Liver (tissue), 9 donors: ENCODE results near the gene CLCN7. TPM values are rescaled to one million over a fixed set of nuclear protein-coding genes. Genes with fewer than 3 reads are reported as not detected.

Source experiments
- DNase-seq: peaks from one replicate; pipeline ENCODE4 v3.0.0-alpha.2; 2017; ENCODE audit warnings: low spot score
- H3K27ac ChIP-seq, 2 donors: one replicate each; pipeline ENCODE4 v1.7.0; 2013; ENCODE audit warnings: inconsistent platforms in 2 of 2, low read length in 2 of 2, control low read depth in 1 of 2, low read depth in 1 of 2, mild to moderate bottlenecking in 1 of 2
- H3K27me3 ChIP-seq, 4 donors: one replicate each; pipeline versions ENCODE4 v1.6.1 to v1.7.0; 2013; ENCODE audit warnings: low read length in 3 of 4, inconsistent platforms in 1 of 4, mild to moderate bottlenecking in 1 of 4, moderate library complexity in 1 of 4; ENCODE audit not compliant: control insufficient read depth in 4 of 4, insufficient read depth in 4 of 4
- H3K36me3 ChIP-seq, 4 donors: one replicate each; pipeline versions ENCODE4 v1.6.1 to v1.7.0; 2013; ENCODE audit warnings: low read length in 3 of 4, mild to moderate bottlenecking in 3 of 4, low read depth in 1 of 4, moderate library complexity in 1 of 4; ENCODE audit not compliant: control insufficient read depth in 4 of 4, insufficient read depth in 3 of 4
- H3K4me1 ChIP-seq, 4 donors: one replicate each; pipeline versions ENCODE4 v1.6.1 to v1.7.0; 2013; ENCODE audit warnings: low read length in 3 of 4, mild to moderate bottlenecking in 3 of 4, moderate library complexity in 1 of 4; ENCODE audit not compliant: control insufficient read depth in 4 of 4, insufficient read depth in 4 of 4
- H3K4me3 ChIP-seq, 3 donors: one replicate each; pipeline versions ENCODE4 v1.6.1 to v1.7.0; 2013; ENCODE audit warnings: low read length in 3 of 3, control low read depth in 1 of 3, low read depth in 1 of 3, mild to moderate bottlenecking in 1 of 3
- H3K9ac ChIP-seq, 2 donors: one replicate each; pipeline ENCODE4 v1.7.0; 2013; ENCODE audit warnings: low read length in 2 of 2, mild to moderate bottlenecking in 2 of 2, moderate library complexity in 2 of 2, control low read depth in 1 of 2, low read depth in 1 of 2
- H3K9me3 ChIP-seq, 4 donors: one replicate each; pipeline versions ENCODE4 v1.6.1 to v1.7.0; 2013; ENCODE audit warnings: low read length in 3 of 4; ENCODE audit not compliant: control insufficient read depth in 4 of 4
- EGR1 ChIP-seq, 2 donors: IDR thresholded peaks; 2 replicates each; pipeline ENCODE4 v1.6.1; 2016 to 2018; ENCODE audit warnings: antibody characterized with exemption in 2 of 2, low read depth in 2 of 2
- FOXA1 ChIP-seq: IDR thresholded peaks from 2 replicates; pipeline ENCODE4 v1.6.1; 2016; ENCODE audit warnings: antibody characterized with exemption
- FOXA2 ChIP-seq: IDR thresholded peaks from 2 replicates; pipeline ENCODE4 v1.6.1; 2016; ENCODE audit warnings: antibody characterized with exemption
- HNF4A ChIP-seq, 2 donors: conservative IDR thresholded peaks; 2 replicates each; pipeline ENCODE4 v1.6.1; 2016; ENCODE audit warnings: antibody characterized with exemption in 2 of 2, mild to moderate bottlenecking in 2 of 2
- HNF4G ChIP-seq: IDR thresholded peaks from 2 replicates; pipeline ENCODE4 v1.6.1; 2016; ENCODE audit warnings: antibody characterized with exemption
- JUND ChIP-seq, 2 donors: IDR thresholded peaks; 2 replicates each; pipeline ENCODE4 v1.6.1; 2016; ENCODE audit warnings: antibody characterized with exemption in 2 of 2
- NR2F2 ChIP-seq: IDR thresholded peaks from 2 replicates; pipeline ENCODE4 v1.6.1; 2016; ENCODE audit warnings: antibody characterized with exemption
- RAD21 ChIP-seq, 2 donors: IDR thresholded peaks; 2 replicates each; pipeline ENCODE4 v1.6.1; 2016; ENCODE audit warnings: antibody characterized with exemption in 2 of 2, mild to moderate bottlenecking in 2 of 2
- SP1 ChIP-seq: IDR thresholded peaks from 2 replicates; pipeline ENCODE4 v1.6.1; 2018; ENCODE audit warnings: antibody characterized with exemption, mild to moderate bottlenecking
- TAF1 ChIP-seq: conservative IDR thresholded peaks from 2 replicates; pipeline ENCODE4 v1.6.1; 2016; ENCODE audit warnings: antibody characterized with exemption, mild to moderate bottlenecking
- YY1 ChIP-seq: IDR thresholded peaks from 2 replicates; pipeline ENCODE4 v1.6.1; 2016; ENCODE audit warnings: antibody characterized with exemption, mild to moderate bottlenecking
- WGBS: extraction: QIAGEN DNeasy Blood & Tissue Kit; methylation state at CpG from one replicate; pipeline ENCODE4 v1.1.7; 2013; 5-methylcytosine and 5-hydroxymethylcytosine counted together
- polyA plus RNA-seq, 2 donors: library from polyadenylated mRNA; stranded (reverse) in 1 of 2; unstranded in 1 of 2; fragments of 200-250 nt in 1 of 2; fragments of >200 nt in 1 of 2; fragmentation: Nextera tagmentation in 1 of 2; extraction: Ambion mirVana in 1 of 2; gene quantifications; one replicate each; pipeline versions ENCODE4 v1.2.1 to v1.2.3, GENCODE V29; 2013 to 2015
- total RNA-seq, 2 donors: library from RNA; depleted of rRNA; stranded (reverse); fragments of >200 nt; gene quantifications; one replicate each; pipeline ENCODE4 v1.2.3, GENCODE V29; 2014
- TF ChIP-seq, protein P1 (sequence below): IDR thresholded peaks from 2 replicates; pipeline ENCODE4 v1.6.1; 2016; ENCODE audit warnings: antibody characterized with exemption
- TF ChIP-seq, protein P2 (sequence below): IDR thresholded peaks from 2 replicates; pipeline ENCODE4 v1.6.1; 2016; ENCODE audit warnings: antibody characterized with exemption
- TF ChIP-seq, protein P3 (sequence below): fragments of 150-350 bp; IDR thresholded peaks from 2 replicates; pipeline ENCODE4 v1.5.1; 2017; ENCODE audit warnings: improper control_type of control experiment, low read depth, low read length; ENCODE audit not compliant: missing input control
- TF ChIP-seq, protein P4 (sequence below): IDR thresholded peaks from 2 replicates; pipeline ENCODE4 v1.6.1; 2016; ENCODE audit warnings: antibody characterized with exemption
- donor health status: healthy.
- donor health status: healthy.
- donor health status: healthy.
- donor health status: healthy.
- donor health status: healthy.

Gene CLCN7
- total and polyA plus RNA-seq, 4 donors, result 13.9 to 36.2 (median 30.2) TPM

DNA sequence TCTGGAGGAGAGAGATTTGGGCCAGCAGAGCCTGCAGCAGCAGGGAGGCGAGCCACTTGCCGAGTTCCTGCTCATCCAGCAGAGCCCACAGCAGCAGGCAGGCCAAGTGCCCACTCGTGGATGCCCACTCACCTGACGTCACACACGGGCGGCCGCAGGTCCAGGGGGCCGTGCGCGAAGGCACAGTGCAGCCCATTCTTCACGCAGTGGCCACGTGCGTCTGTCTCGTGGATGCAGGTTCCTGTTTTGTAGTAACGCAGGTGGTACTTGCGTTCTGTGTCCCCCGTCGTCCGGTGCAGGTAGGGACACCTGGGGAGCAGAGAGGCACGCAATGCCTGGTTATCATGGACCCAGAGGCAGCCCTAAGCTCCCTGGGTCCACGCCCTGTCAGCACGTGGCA lies 71.8 kb downstream of the CLCN7 start (continued):
- TF ChIP-seq, protein P1, sequence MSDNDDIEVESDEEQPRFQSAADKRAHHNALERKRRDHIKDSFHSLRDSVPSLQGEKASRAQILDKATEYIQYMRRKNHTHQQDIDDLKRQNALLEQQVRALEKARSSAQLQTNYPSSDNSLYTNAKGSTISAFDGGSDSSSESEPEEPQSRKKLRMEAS, result no peak
- TF ChIP-seq HNF4A (conservative IDR thresholded peaks at IDR 0.05), result no peak
- TF ChIP-seq HNF4G, result no peak

DNA sequence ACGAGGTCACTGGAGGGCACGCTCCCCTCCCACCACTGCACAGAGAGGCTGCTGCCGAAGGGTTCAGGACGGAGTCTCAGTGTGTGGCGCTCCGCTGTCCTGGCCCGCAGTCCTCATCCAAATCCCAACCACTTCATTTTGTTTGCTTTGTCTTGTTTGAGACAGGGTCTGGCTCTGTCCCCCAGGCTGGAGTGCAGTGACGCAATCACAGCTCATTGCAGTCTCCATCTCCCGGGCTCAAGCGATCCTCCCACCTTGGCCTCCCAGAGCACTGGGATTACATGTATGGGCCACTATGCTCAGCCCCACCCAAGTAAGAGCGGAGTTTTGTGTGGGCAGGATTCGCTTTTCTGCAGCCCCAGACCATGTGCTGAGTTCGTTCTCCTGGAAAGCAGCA lies 73.1 kb downstream of the CLCN7 start:
- no peaks in the 10 kb centered on the region for H3K27me3 ChIP-seq
- WGBS, result 92% methylated on average over 13 of the region's 13 CpGs
- no peak for TF ChIP-seq FOXA2
- no peak for TF ChIP-seq JUND (IDR thresholded peaks at IDR 0.05)
- TF ChIP-seq TAF1, result no peak
- H3K9ac ChIP-seq, result no peak overlapping the region
- DNase-seq, result no peak
- H3K4me1 ChIP-seq, result no peaks in the 10 kb centered on the region
- H3K27ac ChIP-seq, result no peak overlapping the region
- H3K4me3 ChIP-seq, result no peak overlapping the region
- no peaks in the 10 kb centered on the region for H3K9me3 ChIP-seq
- H3K36me3 ChIP-seq, result peaks cover 7 to 52% (median 12%) of the 10 kb centered on the region in 4 donors

DNA sequence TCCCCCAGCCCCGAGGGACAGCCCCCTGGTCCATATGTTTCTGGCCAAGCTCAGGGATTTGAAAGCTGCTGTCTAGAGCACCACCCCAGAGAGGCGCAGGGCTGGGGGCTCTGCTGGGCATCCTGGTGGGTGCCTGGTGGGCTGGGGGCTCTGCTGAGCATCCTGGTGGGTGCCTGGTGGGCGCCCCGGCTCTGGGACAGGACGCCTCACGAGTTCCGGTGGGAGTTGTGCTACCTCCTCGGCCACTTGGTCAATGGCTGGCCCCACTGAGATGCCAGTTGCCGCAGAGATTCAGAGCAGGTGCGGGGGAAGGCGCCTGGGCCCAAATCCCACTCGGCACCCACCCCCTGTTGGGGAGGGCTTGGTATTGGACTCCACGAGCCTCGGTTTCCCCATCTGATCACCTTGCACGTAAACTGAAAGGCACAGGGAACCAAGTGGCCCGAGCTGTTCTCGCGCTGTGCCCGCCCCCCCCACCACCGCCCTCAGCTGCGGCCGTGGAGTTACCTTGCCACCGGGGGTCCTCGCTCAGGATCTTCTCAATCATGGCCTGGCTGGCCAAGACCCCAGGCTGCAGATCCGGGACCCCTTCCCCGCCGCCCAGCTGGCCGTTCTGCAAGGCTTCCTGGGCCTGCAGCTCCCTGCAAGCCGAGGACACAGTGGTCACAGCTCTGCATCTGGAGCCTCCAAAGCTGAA lies 73.6 kb downstream of the CLCN7 start:
- Histone ChIP-seq H3K9me3 (no peaks in the 10 kb centered on the region), H3K36me3 (peaks cover 7 to 53% (median 12%) of the 10 kb centered on the region in 4 donors), H3K4me1 (no peaks in the 10 kb centered on the region), H3K27ac (no peak overlapping the region), H3K4me3 (no peak overlapping the region), H3K27me3 (no peaks in the 10 kb centered on the region), H3K9ac (no peak overlapping the region)
- 91% methylated on average over 29 of the region's 29 CpGs for WGBS
- no peak for TF ChIP-seq HNF4G
- TF ChIP-seq FOXA1, result no peak
- TF ChIP-seq JUND (IDR thresholded peaks at IDR 0.05), result no peak
- DNase-seq, result no peak

DNA sequence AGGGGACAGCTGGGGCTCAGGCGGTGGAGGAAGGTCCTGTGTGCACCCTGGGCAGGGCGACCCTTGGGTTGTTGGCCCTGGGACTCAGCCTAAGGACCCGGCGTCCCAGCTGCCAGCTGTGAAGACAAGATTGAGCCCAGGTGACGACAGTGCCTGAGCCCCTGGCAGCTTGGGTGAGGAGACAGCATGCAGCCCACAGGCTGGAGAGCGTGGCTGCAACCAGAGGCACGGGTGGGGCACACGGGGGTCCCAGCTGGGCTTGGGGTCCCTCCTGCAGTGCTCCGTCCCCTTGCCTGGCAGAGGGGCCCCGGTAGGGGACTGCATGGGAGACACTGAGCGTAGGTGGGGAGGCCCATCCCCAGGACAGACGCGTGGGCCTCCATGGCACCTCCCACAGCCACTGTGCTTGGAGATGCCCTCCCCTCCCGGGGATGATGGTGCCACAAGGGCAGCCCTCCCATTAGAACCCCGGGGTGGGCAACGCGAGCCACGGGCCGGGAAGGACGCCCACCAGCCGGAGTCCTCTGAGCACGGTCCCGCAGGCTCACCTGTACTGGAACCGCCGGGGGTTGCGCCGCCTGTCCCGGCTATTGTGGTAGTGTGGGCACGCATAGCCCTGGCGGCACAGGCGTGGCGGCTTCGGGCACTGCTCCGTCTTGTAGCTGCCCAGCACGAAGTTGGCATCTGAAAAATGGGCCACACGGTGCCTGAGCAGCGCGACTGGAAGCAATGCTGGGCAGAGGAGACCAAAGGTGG lies 75.8 kb downstream of the CLCN7 start:
- no peak overlapping the region for H3K9ac ChIP-seq
- 96% methylated on average over 38 of the region's 38 CpGs for WGBS
- no peak overlapping the region for H3K4me3 ChIP-seq
- TF ChIP-seq SP1, result no peak
- TF ChIP-seq, protein P2, sequence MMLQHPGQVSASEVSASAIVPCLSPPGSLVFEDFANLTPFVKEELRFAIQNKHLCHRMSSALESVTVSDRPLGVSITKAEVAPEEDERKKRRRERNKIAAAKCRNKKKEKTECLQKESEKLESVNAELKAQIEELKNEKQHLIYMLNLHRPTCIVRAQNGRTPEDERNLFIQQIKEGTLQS, result no peak
- no peak for TF ChIP-seq TAF1
- TF ChIP-seq HNF4G, result no peak
- no peaks in the 10 kb centered on the region for H3K9me3 ChIP-seq
- no peak for DNase-seq
- no peaks in the 10 kb centered on the region for H3K27me3 ChIP-seq
- peaks cover 10 to 52% (median 15%) of the 10 kb centered on the region in 4 donors for H3K36me3 ChIP-seq
- H3K27ac ChIP-seq, result no peak overlapping the region
- no peaks in the 10 kb centered on the region for H3K4me1 ChIP-seq

DNA sequence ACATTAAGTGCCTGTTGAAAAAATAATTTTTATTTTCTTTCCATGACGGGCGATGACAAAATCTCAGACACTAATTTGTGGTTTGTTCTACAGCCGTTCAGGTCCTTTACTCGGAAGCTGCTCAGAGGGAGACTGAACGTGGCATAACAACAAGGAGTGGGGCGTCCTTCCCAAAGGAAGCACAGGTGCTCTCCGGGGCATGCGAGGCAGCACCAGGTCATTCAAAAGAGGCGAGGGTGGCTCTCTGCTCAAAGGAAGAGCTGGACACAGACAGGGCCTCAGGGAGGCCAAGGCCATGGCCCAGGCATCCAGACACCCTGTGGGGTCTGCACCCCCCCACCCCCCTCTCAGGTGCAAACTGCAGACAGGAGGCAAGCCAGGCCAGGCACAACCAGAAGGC lies 76.5 kb downstream of the CLCN7 start:
- H3K27ac ChIP-seq, result no peak overlapping the region
- WGBS, result 96% methylated on average over 9 of the region's 9 CpGs
- H3K9me3 ChIP-seq, result no peaks in the 10 kb centered on the region
- H3K9ac ChIP-seq, result no peak overlapping the region
- H3K4me1 ChIP-seq, result no peaks in the 10 kb centered on the region
- DNase-seq, result no peak
- H3K27me3 ChIP-seq, result no peaks in the 10 kb centered on the region
- H3K4me3 ChIP-seq, result no peak overlapping the region
- H3K36me3 ChIP-seq, result peaks cover 11 to 53% (median 17%) of the 10 kb centered on the region in 4 donors
- no peak for TF ChIP-seq TAF1
- no peak for TF ChIP-seq FOXA1
- TF ChIP-seq HNF4A (conservative IDR thresholded peaks at IDR 0.05), result no peak
- no peak for TF ChIP-seq NR2F2
- no peak for TF ChIP-seq HNF4G
- no peak for TF ChIP-seq JUND (IDR thresholded peaks at IDR 0.05)
- no peak for TF ChIP-seq YY1
- TF ChIP-seq, protein P3, sequence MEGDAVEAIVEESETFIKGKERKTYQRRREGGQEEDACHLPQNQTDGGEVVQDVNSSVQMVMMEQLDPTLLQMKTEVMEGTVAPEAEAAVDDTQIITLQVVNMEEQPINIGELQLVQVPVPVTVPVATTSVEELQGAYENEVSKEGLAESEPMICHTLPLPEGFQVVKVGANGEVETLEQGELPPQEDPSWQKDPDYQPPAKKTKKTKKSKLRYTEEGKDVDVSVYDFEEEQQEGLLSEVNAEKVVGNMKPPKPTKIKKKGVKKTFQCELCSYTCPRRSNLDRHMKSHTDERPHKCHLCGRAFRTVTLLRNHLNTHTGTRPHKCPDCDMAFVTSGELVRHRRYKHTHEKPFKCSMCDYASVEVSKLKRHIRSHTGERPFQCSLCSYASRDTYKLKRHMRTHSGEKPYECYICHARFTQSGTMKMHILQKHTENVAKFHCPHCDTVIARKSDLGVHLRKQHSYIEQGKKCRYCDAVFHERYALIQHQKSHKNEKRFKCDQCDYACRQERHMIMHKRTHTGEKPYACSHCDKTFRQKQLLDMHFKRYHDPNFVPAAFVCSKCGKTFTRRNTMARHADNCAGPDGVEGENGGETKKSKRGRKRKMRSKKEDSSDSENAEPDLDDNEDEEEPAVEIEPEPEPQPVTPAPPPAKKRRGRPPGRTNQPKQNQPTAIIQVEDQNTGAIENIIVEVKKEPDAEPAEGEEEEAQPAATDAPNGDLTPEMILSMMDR, result no peak
- TF ChIP-seq RAD21 (IDR thresholded peaks at IDR 0.05), result no peak
- no peak for TF ChIP-seq EGR1 (IDR thresholded peaks at IDR 0.05; ENCODE audit: low read depth in 2 of 2)
- no peak for TF ChIP-seq FOXA2
- TF ChIP-seq, protein P4, sequence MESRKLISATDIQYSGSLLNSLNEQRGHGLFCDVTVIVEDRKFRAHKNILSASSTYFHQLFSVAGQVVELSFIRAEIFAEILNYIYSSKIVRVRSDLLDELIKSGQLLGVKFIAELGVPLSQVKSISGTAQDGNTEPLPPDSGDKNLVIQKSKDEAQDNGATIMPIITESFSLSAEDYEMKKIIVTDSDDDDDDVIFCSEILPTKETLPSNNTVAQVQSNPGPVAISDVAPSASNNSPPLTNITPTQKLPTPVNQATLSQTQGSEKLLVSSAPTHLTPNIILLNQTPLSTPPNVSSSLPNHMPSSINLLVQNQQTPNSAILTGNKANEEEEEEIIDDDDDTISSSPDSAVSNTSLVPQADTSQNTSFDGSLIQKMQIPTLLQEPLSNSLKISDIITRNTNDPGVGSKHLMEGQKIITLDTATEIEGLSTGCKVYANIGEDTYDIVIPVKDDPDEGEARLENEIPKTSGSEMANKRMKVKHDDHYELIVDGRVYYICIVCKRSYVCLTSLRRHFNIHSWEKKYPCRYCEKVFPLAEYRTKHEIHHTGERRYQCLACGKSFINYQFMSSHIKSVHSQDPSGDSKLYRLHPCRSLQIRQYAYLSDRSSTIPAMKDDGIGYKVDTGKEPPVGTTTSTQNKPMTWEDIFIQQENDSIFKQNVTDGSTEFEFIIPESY, result no peak
- TF ChIP-seq SP1, result no peak
